HG03135 (cell line): ENCODE data around the gene APPL2.

ENCODE experiments used
- ATAC-seq: cut with Tn5 transposase; IDR thresholded peaks from one replicate; pipeline ENCODE4 v1.9.1; 2021; ENCODE audit warnings: mild to moderate bottlenecking, moderate library complexity; ENCODE audit not compliant: unreplicated experiment

APPL2 gene

GRCh38 chr12:105235732-105236476, at the start of gene APPL2:
TSS of gene APPL2 (minus strand) at chr12:105236174. CDS start at chr12:105236012, 162 bp downstream.
- ATAC-seq = peak; percentile 73

GRCh38 chr12:105285378-105285777, 49.4 kb upstream of the APPL2 start:
- ATAC-seq = no peak

GRCh38 chr12:105281694-105282049, 45.7 kb upstream of the APPL2 start:
- ATAC-seq = no peak

- no peak for ATAC-seq
These were observed 45.2 kb upstream of the APPL2 start for GRCh38 chr12:105280966-105281693.

- ATAC-seq = peak; percentile 70
These were observed 43.6 kb upstream of the APPL2 start for GRCh38 chr12:105279460-105280056.

- no peak for ATAC-seq
These were observed 42.2 kb upstream of the APPL2 start for GRCh38 chr12:105278043-105278697.

- no peak for ATAC-seq
These were observed 40.2 kb upstream of the APPL2 start for GRCh38 chr12:105275997-105276733.

- no peak for ATAC-seq
These were observed 38.6 kb upstream of the APPL2 start for GRCh38 chr12:105274571-105274970.

- ATAC-seq = no peak
These were observed 37.6 kb upstream of the APPL2 start for GRCh38 chr12:105273601-105274000.

GRCh38 chr12:105272814-105273416, 36.9 kb upstream of the APPL2 start:
- no peak for ATAC-seq

GRCh38 chr12:105272152-105272551, 36.2 kb upstream of the APPL2 start:
- no peak for ATAC-seq

- ATAC-seq = no peak
These were observed 35.4 kb upstream of the APPL2 start for GRCh38 chr12:105271364-105271763.

GRCh38 chr12:105270671-105271255, 34.8 kb upstream of the APPL2 start:
- ATAC-seq = no peak

GRCh38 chr12:105267711-105268110, 31.7 kb upstream of the APPL2 start:
- no peak for ATAC-seq

- no peak for ATAC-seq
These were observed 28.8 kb upstream of the APPL2 start for GRCh38 chr12:105264771-105265170.

- ATAC-seq = no peak
These were observed 26.6 kb upstream of the APPL2 start for GRCh38 chr12:105262461-105263184.

- ATAC-seq = no peak
These were observed 25.0 kb upstream of the APPL2 start for GRCh38 chr12:105261010-105261409.

- no peak for ATAC-seq
These were observed 23.3 kb upstream of the APPL2 start for GRCh38 chr12:105259226-105259625.

- no peak for ATAC-seq
These were observed 21.4 kb upstream of the APPL2 start for GRCh38 chr12:105257321-105257728.
